Gastroesophageal sphincter (tissue), 3 donors: ENCODE measurements around the gene IKZF4.

Experiments
- CTCF ChIP-seq, 4 experiments: fragments of 200-600 bp in 2 of 4; fragments of 450-650 bp in 2 of 4; sonication (generic) in 1 of 4; IDR thresholded peaks; one replicate each; pipeline ENCODE4 v1.5.1; 2017 to 2019; ENCODE audit warnings: antibody characterized with exemption in 4 of 4, mild to moderate bottlenecking in 2 of 4, moderate library complexity in 2 of 4
- EP300 ChIP-seq: sonication (generic); formaldehyde crosslinking; IDR thresholded peaks from one replicate; pipeline ENCODE4 v1.6.1; 2017; ENCODE audit warnings: antibody characterized with exemption, mild to moderate bottlenecking
- POLR2A ChIP-seq, 2 donors: fragments of 450-650 bp; IDR thresholded peaks; one replicate each; pipeline ENCODE4 v1.6.1; 2017; ENCODE audit warnings: antibody characterized with exemption in 2 of 2, mild to moderate bottlenecking in 2 of 2, moderate library complexity in 1 of 2
- POLR2AphosphoS5 ChIP-seq: sonication (generic); formaldehyde crosslinking; IDR thresholded peaks from one replicate; pipeline ENCODE4 v1.6.1; 2017; ENCODE audit warnings: antibody characterized with exemption

- TF ChIP-seq POLR2A (IDR thresholded peaks at IDR 0.05) (no peak), CTCF (IDR thresholded peaks at IDR 0.05) (no peak), POLR2AphosphoS5 (no peak), EP300 (no peak)
Observed at GRCh38 chr12:56053407-56053893, 32.6 kb downstream of the IKZF4 start.
